Amygdala (tissue), 56 donors: ENCODE results near the gene ALG14.
A peak's percentile ranks its signal among the peaks of the same experiment; 100 is the strongest.
"Not testable (repeated sequence)": the region's sequence is repeated elsewhere in the genome, so short reads cannot be mapped to it uniquely, and the experiment has no call there.

Experiments used
- DNase-seq, 56 donors: peaks; one replicate each; lab custom pipeline; 2025; lab: John Stamatoyannopoulos, UW

The ALG14 gene

GRCh38 chr1:95046359-95046758 is 26.4 kb downstream of the ALG14 start:
- DNase-seq = no peak

GRCh38 chr1:95043141-95043980 is 29.4 kb downstream of the ALG14 start:
- peak in 55 of 56 donors; percentile 10 to 95 (median 66) for DNase-seq

GRCh38 chr1:95042286-95042685 is 30.5 kb downstream of the ALG14 start:
- DNase-seq = peak in 1 of 56 donors; percentile 8

GRCh38 chr1:95041491-95042165 is 31.1 kb downstream of the ALG14 start:
- DNase-seq = peak in 40 of 56 donors; percentile 2 to 75 (median 22)

GRCh38 chr1:95040032-95040525 is 32.7 kb downstream of the ALG14 start:
- DNase-seq = no peak

- DNase-seq = no peak
These were observed 33.3 kb downstream of the ALG14 start for GRCh38 chr1:95039360-95040031.

- DNase-seq = no peak
These were observed 37.2 kb downstream of the ALG14 start for GRCh38 chr1:95035536-95035935.

GRCh38 chr1:95034506-95034905 is 38.2 kb downstream of the ALG14 start:
- DNase-seq = no peak

GRCh38 chr1:95033843-95034242 is 38.9 kb downstream of the ALG14 start:
- DNase-seq = no peak

GRCh38 chr1:95029532-95029931 is 43.2 kb downstream of the ALG14 start:
- no peak for DNase-seq

GRCh38 chr1:95028954-95029353 is 43.8 kb downstream of the ALG14 start:
- no peak for DNase-seq

- DNase-seq = no peak
These were observed 45.7 kb downstream of the ALG14 start for GRCh38 chr1:95027046-95027445.

- no peak for DNase-seq
These were observed 49.2 kb downstream of the ALG14 start for GRCh38 chr1:95023399-95024043.

GRCh38 chr1:95022644-95022926 is 50.2 kb downstream of the ALG14 start:
- no peak for DNase-seq

GRCh38 chr1:95021805-95022643 is 50.7 kb downstream of the ALG14 start:
- peak in 8 of 56 donors; percentile 4 to 43 (median 12) for DNase-seq

GRCh38 chr1:95021119-95021518 is 51.6 kb downstream of the ALG14 start:
- DNase-seq = no peak

- DNase-seq = not testable (repeated sequence)
These were observed 53.3 kb downstream of the ALG14 start for GRCh38 chr1:95019466-95019865.

- DNase-seq = no peak
These were observed 54.0 kb downstream of the ALG14 start for GRCh38 chr1:95018602-95019369.

- no peak for DNase-seq
These were observed 55.0 kb downstream of the ALG14 start for GRCh38 chr1:95017775-95018174.
